HG02943 (cell line): ENCODE measurements around the gene GPR21.

Experiments
- ATAC-seq: cut with Tn5 transposase; IDR thresholded peaks from one replicate; pipeline ENCODE4 v1.9.1; 2021; ENCODE audit warnings: mild to moderate bottlenecking, low read depth, moderate library complexity; ENCODE audit not compliant: unreplicated experiment

The GPR21 gene

DNA sequence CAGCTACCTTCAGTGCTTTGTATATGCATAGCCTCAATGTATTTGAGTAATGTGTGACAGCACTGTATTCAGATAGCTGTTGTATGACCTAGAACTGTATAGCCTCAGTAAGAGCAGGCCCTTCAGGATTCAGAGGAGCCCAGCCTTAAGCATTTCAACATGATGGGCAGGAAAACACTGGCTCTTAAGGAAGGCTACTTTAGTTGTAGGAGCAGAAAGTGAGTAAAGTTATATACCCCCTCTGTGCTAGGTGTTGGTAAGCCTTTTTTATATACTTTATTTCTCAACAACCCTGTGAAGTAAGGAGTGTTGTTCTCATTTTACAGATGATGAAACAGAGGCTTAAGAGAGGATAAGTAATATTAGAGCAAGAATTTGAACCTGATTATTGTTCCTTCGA lies 1.5 kb upstream of the GPR21 start:
- ATAC-seq = no peak

DNA sequence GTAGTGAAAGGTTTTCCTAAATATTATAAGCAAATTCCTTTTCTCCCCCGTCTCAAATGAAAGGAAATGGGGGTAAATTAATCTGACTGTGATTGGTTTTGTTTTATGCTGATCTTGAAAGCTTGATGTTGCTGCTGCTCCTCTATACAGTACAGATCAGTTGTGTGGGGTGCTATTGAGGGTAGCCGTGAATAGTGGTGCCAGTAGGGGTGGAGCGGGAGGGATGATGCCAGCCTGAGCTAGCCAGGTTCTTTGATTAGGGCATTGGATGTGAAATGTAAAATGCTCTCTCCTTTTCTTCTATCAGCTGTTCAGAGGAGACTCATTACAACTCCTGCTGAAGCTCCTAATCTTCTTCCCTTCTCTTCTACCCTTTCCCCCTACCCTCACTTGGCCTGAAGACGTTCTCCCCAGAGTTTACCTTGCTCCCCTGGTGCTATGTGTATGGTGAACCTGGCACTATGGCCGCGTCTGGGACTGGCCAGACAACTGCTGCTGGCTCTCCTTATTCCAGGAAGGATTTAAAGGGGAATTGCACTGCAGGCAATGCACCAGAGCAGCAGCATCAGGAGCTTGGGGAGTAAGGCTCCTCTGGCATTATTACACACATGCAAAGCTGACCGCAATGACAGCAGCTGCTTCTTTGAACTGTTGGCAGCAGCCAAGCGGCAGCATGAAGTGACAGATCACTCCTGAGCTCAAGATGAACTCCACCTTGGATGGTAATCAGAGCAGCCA lies 566 bp downstream of the GPR21 start:
- no peak for ATAC-seq

DNA sequence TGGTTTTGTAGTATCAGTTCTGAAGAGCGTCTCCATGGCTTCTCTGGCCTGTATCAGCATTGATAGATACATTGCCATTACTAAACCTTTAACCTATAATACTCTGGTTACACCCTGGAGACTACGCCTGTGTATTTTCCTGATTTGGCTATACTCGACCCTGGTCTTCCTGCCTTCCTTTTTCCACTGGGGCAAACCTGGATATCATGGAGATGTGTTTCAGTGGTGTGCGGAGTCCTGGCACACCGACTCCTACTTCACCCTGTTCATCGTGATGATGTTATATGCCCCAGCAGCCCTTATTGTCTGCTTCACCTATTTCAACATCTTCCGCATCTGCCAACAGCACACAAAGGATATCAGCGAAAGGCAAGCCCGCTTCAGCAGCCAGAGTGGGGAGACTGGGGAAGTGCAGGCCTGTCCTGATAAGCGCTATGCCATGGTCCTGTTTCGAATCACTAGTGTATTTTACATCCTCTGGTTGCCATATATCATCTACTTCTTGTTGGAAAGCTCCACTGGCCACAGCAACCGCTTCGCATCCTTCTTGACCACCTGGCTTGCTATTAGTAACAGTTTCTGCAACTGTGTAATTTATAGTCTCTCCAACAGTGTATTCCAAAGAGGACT lies 1.5 kb downstream of the GPR21 start:
- ATAC-seq = no peak

DNA sequence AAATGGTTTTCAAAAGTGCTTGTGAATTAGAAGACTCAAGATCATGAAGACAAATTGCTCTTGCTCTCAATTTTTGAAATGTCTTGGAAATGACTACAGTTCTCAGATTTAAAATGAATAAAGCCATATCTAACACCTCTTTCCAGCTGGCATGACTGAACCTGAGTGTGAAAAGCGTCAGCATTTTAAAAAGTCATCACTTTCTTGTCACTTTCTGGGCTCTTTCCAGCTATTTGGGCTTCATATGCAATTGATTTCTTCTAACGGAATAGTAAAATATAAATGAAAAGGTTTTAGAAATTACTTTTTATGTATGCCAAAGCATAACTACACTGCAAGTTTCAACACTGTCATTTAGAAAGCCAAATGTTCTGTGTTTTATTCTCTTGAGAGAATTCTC lies 2.3 kb downstream of the GPR21 start:
- no peak for ATAC-seq

DNA sequence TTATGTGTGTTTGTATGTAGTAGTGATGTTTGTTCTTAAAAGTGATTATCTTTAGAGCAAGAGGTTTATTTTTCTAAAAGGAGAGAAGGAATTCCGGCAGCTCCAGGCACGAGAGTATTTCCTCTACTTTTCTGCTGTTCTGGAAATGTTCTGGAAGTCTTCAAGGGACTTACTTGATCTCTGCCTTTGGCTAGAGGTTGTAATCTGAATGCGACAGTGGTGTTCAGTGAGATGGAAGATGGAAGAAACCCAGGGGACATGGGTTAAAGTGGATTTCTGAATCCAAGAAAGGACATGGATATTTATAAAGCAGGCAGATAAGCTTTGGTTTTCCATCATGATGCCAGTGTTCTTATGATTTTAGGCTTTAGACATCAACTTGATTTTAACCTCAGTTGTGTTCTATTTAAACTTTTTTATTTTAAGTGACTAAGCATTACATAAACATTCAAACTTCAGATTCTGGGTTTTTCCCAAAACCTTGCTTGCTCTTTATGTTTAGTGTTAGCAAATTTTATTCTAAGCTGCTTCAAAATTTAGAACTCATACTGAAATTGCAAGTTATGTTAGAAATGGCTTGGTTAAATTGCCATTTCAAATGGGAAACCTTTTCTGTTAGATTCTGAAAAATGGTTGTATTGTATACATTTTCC lies 3.6 kb downstream of the GPR21 start:
- no peak for ATAC-seq

DNA sequence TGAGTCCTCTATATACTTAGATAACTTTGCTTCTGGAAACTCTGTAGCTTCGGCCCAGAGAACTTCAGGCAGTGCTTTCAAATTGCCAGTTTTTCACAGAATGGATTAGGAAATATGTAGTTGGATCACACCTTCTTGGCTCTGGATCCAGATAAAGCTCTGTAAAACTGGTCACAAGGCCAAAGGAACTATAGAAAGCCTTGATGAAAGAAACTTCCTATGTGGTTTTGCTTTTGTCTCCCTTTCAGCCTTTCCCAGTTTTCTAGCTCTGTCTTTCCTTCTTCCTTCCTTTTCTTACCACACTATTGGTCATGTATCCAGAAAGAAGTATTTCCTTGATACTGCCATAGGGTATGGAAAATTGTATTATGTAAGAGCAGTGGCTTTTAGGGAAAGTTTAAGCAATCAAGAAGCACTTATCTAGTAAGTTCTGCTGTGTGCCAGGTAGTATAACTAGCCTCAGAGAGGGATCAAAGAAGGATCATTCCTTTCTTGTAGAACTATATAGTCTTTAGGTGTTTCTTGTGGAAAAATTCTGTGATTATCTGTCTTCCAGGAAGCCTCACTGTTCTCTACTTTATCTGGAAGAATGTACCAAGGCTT lies 6.3 kb downstream of the GPR21 start:
- no peak for ATAC-seq

DNA sequence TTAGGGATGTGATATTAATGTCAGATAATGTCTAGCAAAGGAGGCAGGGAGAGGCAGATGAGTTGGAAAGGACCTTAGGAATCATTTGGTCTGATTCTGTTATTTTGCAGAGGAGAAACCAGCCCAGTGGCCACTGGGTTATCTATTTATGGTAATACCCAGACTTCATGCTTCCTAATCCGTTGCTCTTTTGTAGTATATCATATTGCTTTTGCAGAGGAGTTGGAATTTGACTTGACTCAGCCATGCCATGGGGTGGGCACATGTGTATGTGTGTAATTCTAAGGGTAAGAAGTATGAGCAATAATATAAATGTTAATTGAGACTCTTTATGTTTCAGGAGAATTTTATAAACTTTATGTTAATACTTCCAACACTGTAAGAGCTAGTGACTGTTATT lies 7.3 kb downstream of the GPR21 start:
- ATAC-seq = no peak

DNA sequence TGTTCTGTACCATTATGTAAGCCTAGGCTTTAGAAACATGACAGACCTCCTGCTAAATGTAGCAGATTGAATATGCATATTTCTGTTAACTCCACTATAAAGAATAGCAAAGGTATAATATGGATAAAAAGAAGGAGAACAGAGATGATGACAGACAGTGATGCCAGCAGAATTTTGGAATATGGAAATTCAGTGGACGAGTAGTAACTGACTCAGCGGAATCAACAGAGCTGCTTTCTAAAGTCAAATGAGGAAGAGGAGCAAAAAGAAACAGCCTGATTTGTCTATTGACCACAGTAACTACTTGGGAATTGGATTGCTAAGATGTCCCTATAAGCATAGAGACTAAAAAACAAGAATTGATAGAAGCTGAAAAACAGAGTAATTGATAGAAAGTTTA lies 8.0 kb downstream of the GPR21 start:
- no peak for ATAC-seq

DNA sequence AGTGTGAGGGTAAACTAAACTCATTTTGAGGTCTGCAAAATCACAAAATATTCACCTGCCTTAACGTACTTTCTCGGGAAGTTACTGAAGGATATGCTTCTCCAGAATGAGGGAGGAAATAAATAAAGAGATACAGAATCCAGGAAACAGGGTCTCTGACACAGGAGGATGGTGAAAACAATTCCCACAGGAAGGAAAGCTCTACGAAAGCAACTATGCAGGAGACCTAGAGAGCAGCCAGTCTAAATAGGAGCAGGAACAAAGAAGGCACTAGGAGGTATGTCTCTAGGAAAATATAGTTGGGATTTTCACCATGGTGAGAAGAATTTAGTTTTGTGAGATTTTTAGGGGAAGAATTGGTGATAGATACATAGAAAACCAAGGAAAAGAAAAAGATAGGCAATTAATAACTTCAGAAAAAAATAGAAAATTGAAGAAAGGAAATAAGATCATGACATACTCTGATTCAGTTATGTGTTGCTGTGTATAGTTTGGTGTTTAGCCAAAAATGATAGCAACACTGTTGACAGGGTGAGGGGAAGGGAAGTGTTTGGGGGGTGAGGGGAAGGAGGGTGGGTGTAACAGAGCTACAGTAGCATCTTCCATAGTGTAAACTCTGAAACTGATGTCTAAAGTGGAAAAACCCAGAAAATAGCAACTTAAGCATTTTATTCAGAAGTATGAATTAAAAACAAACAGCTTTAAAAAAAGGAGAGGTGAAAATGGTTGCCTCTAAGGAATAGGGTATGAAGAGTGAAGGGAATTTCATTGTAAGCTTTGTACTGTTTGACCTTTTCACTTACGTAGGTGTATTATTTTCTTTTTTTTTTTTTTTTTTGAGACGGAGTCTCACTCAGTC lies 9.8 kb downstream of the GPR21 start:
- no peak for ATAC-seq

DNA sequence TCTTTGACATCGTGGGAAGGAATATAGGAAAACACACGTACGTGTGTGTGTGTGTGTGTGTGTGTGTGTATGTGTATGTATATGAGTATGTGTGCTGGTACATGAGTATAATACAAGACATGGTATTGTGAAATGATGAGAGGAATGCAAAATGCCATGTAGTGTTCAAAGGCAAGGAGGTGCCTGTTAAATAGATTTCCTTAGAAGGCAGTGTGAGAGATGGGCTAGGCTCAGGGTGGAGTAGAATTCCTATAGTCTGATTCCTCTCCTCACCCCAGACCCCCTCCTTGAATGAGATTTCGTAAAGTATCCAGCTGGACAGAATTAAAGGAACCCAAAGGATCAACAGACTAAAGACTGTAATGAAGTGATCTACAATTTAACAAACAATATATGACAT lies 11.1 kb downstream of the GPR21 start:
- ATAC-seq = no peak

DNA sequence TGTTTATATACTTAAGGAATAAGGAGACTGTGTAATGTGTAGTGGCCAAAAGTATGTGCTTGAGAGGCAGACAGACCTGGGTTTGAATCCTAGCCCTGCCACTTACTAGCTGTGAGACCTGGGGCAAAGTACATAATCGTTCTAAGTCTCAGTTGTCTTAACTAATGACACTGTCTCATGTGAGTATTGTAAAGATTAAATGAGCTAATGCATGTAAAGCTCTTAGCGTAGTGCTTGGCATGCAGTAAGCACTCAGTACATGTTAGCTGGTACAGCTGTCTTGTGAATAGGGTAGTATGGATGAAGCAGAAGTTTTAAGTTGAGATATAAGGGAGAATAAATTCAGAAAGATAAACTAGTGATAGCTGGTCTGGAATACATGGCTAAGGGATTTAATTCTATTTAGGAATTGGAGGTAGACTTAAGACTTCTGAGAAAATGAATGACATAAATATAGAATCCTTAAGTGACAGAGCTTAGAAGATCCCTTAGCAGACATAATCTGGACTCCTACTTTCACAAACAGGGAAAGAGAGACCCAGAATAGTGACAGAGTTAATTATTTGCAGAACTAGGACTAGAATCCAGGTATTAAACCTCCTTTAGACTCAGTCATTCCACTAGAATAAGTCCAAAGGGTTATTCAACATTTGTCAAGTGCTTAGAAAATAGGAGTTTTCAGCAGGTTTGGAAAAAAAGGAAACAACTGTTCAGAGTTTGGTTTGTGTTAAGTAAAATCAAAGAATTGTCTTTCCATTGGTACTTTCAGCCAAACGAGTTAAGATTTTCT lies 13.1 kb downstream of the GPR21 start:
- ATAC-seq = no peak

DNA sequence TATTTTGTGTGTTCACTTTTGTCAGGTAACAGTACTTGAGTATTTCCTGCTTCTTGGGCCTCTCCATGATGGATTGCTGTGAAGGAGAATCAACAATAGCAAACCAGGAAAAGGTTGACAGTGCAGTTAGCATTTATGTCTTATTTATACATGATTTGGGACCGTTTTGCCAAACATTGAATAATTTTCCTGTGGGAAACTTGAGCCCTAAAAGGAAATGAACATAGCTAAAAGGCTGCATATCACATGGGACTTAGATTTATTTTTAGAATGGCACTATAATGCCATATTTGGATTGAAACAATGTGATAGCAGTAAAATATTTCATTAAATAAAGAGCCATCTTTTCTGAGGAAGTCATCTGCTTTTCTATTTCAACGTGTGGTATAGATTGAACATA lies 15.3 kb downstream of the GPR21 start:
- ATAC-seq = no peak

DNA sequence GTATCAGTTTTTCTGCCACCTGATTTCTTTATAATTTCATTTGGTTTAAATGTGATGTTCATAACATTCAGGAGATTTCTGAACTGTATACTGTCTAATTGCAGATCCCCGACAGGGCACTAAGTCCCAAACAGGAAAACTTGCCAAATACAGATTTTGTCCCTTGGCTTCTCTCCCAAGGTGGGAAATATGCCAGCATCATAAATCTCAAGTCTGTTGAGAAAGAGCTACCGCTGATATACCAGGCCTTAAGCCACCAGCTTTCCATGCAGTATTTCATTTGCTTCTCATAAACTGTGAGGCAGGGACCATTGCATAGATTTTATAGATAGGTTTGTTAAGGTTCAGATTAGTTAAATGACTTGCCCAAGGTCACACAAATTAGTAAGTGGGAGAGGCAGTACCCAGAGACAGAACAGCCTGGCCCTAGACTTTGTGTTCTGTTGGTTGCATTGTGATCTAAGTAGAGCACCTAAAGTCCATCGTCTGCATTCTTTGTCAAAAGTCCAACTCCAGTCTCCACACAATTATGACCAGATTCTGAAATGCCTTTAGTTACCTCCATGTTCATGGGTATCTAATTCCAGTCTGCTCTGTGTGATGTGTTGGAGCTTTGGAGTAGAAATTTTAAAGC lies 16.2 kb downstream of the GPR21 start:
- ATAC-seq = no peak

DNA sequence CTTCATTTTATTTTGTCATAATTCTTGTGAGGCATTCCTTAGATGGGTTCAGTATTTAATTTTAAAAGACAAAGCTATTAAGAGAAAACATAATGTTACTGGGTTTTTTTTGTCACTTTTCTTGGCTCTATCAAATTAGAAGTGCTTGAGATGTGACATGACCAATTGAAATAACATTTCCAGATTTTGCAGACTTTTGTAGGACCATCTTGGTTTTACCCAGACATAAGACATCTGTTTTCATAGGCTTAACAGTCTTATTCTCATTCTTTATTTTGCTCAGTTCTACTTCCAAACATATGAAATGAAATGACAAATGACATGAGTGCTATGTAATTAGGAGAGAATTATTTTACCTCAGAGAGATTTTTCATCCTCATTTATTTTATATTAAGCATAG lies 19.6 kb downstream of the GPR21 start:
- no peak for ATAC-seq

DNA sequence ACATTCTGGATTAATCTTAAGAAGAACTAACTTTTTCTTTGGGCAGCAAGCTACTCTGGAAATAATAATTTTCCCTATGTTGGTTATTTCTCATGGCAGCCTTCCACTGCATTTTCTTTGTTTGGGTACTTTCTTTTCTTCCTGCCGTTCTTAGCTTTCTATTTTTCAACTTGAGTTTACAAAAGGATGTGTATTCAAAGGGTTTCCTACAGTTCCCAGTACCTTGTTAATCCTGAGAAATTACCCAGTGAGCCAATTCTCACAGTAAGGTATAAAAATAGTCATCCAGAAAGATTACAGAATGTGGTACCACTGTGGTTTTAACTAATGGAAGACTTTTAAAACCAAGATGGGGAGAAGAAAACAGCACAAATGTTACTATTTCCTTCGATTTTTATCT lies 20.2 kb downstream of the GPR21 start:
- ATAC-seq = no peak

DNA sequence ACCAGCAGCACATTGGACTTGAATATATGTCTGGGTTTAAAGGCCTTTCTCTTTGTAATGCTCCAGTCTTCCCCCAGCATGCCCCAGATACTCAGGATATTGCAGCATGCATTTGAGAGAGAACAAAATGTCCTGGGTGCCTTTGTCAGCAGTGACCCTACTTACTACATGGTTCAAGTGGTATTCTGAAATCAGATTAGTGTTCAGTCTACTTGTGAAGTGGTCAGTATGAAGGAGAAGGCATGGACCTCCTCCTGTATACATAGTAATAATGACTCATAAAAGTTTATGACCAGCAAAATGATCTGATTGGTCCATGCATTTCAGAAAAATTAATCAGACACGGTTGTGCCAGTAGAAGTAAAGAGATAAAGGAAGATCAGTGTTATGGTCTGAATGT lies 25.4 kb downstream of the GPR21 start:
- no peak for ATAC-seq

DNA sequence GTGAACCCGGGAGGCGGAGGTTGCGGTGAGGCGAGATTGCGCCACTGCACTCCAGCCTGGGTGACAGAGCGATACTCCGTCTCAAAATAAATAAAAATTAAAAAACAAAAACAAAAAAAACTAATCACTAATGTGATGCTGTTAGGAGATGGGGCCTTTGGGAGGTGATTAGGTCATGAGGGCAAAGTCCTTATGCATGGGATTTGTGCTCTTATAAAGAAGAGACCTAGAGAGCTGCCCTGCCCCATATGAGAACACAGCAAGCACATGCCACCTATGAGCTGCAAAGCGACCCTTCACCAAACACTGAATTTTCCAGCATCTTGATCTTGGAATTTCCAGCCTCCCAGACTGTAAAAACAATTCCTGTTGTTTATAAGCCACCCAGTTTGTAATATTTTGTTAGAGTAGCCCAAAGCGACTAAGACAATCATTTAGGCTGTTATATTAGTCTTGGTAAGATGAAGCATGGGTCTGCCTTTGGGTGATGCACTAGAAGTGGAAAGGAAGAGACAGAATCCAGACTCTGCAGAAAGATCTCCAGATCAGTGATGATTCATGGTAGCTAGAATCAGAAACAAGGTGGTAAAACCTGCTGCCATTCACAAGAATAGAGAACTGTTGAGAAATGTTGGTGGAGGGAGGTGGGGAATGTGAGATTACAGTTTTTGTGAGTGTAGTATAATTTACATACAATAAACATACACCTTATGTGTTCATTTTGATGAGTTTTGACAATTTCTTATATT lies 26.2 kb downstream of the GPR21 start:
- no peak for ATAC-seq

DNA sequence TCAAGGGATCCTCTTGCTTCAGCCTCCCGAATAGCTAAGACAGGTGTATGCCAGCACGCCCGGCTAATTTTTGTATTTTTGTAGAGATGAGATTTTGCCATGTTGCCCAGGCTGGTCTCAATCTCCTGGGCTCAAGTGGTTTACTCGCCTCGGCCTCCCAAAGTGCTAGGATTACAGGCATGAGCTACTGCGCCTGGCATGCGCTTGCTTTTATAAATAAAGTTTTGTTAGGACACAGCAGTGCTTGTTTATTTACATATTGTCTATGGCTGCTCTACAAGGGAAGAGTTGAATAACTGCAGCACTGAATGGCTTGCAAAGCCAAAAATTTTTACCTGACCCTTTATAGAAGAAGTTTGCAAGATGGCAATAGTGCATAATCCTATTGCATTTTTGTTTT lies 27.7 kb downstream of the GPR21 start:
- no peak for ATAC-seq
